ENCODE results near the gene ETV2. TPM values are rescaled to one million over a fixed set of nuclear protein-coding genes. Genes with fewer than 3 reads are reported as not detected.
"Not testable (repeated sequence)": the region's sequence is repeated elsewhere in the genome, so short reads cannot be mapped to it uniquely, and the experiment has no call there.

Gene ETV2, protein sequence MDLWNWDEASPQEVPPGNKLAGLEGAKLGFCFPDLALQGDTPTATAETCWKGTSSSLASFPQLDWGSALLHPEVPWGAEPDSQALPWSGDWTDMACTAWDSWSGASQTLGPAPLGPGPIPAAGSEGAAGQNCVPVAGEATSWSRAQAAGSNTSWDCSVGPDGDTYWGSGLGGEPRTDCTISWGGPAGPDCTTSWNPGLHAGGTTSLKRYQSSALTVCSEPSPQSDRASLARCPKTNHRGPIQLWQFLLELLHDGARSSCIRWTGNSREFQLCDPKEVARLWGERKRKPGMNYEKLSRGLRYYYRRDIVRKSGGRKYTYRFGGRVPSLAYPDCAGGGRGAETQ
- total RNA-seq (ENCODE audit: unreplicated experiment), result 1,894 TPM
- long read RNA-seq, partial matches to known transcripts, result 0 of 1 reads
- long read RNA-seq, other reads (novel, unspliced or antisense), result 0 of 1 reads

DNA sequence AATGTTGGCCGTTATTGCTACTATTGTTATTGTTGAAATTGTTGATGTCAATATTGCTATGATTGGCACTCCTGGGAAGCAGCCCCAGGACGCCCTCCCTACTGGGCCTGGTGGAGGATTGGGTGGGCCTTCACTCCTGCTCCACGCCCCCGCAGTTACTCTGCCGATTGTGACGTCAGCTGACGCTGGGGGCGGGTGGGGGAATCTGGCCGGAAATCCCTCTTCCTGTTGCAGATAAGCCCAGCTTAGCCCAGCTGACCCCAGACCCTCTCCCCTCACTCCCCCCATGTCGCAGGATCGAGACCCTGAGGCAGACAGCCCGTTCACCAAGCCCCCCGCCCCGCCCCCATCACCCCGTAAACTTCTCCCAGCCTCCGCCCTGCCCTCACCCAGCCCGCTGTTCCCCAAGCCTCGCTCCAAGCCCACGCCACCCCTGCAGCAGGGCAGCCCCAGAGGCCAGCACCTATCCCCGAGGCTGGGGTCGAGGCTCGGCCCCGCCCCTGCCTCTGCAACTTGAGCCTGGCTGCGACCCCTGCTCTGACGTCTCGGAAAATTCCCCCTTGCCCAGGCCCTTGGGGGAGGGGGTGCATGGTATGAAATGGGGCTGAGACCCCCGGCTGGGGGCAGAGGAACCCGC, at the start of gene ETV2:
Gene ETV2, plus strand, starts transcription at position 231 of the 637 bp plus-strand sequence. CDS start 716 bp downstream, outside the sequence.
- DNase-seq (ENCODE audit: low spot score), result peak; percentile 68
- Mint-ChIP-seq H3K9me3 (ENCODE audit: unreplicated experiment) (no peaks in the 10 kb centered on the region), H3K36me3 (ENCODE audit: low read depth, unreplicated experiment) (peaks cover 7% of the 10 kb centered on the region), H3K4me3 (ENCODE audit: unreplicated experiment) (peak within 1 kb of the TSS; percentile 89), H3K27me3 (ENCODE audit: unreplicated experiment) (peaks cover 26% of the 10 kb centered on the region), H3K27ac (ENCODE audit: unreplicated experiment) (peak within 1 kb of the TSS; percentile 52), H3K4me1 (ENCODE audit: unreplicated experiment) (peaks cover 17% of the 10 kb centered on the region)
- TF ChIP-seq, protein P1, sequence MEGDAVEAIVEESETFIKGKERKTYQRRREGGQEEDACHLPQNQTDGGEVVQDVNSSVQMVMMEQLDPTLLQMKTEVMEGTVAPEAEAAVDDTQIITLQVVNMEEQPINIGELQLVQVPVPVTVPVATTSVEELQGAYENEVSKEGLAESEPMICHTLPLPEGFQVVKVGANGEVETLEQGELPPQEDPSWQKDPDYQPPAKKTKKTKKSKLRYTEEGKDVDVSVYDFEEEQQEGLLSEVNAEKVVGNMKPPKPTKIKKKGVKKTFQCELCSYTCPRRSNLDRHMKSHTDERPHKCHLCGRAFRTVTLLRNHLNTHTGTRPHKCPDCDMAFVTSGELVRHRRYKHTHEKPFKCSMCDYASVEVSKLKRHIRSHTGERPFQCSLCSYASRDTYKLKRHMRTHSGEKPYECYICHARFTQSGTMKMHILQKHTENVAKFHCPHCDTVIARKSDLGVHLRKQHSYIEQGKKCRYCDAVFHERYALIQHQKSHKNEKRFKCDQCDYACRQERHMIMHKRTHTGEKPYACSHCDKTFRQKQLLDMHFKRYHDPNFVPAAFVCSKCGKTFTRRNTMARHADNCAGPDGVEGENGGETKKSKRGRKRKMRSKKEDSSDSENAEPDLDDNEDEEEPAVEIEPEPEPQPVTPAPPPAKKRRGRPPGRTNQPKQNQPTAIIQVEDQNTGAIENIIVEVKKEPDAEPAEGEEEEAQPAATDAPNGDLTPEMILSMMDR (IDR thresholded peaks at IDR 0.05; ENCODE audit: unreplicated experiment), result no peak

DNA sequence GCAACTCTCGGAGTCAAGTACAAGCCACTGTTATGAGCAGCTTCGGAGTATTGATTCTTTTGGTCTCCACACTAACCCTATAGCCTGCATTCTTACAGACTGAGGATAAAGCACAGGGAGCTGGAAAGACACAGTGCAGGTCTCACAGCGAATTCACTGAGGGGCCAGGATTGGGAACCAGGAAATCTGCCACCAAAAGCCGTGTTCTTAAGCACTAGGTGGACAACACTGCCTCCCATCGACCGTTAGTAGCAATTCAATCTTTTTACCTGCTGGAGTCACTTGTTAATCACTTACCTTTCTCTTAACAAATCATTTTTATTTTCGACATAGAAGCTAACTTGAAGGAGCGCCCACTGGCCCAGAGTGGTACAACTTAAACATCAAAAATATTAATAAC, 49.3 kb upstream of the ETV2 start:
- TF ChIP-seq, protein P1 (IDR thresholded peaks at IDR 0.05; ENCODE audit: unreplicated experiment), result no peak
- peak; percentile 16 for DNase-seq (ENCODE audit: low spot score)
- H3K27ac Mint-ChIP-seq (ENCODE audit: unreplicated experiment), result no peak overlapping the region
- H3K36me3 Mint-ChIP-seq (ENCODE audit: low read depth, unreplicated experiment), result no peaks in the 10 kb centered on the region
- peaks cover 2% of the 10 kb centered on the region for H3K27me3 Mint-ChIP-seq (ENCODE audit: unreplicated experiment)
- no peaks in the 10 kb centered on the region for H3K9me3 Mint-ChIP-seq (ENCODE audit: unreplicated experiment)
- H3K4me3 Mint-ChIP-seq (ENCODE audit: unreplicated experiment), result no peak overlapping the region
- H3K4me1 Mint-ChIP-seq (ENCODE audit: unreplicated experiment), result no peaks in the 10 kb centered on the region

DNA sequence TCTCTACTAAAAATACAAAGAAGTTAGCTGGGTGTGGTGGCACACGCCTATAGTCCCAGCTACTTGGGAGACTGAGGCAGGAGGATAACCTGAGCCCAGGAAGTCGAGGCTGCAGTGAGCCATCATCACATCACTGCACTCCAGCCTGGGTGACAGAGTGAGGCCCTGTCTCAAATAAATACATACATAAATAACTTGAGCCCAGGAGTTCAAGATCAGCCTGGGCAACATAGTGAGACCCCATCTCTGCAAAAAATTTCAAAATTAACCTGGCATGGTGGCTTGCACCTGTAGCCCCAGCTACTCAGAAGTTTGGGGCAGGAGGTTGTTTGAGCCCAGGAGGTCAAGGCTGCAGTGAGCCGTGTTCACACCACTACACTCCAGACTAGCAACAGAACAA, 46.5 kb upstream of the ETV2 start:
- H3K4me3 Mint-ChIP-seq (ENCODE audit: unreplicated experiment); H3K27me3 Mint-ChIP-seq (ENCODE audit: unreplicated experiment); DNase-seq (ENCODE audit: low spot score): not testable (repeated sequence)

DNA sequence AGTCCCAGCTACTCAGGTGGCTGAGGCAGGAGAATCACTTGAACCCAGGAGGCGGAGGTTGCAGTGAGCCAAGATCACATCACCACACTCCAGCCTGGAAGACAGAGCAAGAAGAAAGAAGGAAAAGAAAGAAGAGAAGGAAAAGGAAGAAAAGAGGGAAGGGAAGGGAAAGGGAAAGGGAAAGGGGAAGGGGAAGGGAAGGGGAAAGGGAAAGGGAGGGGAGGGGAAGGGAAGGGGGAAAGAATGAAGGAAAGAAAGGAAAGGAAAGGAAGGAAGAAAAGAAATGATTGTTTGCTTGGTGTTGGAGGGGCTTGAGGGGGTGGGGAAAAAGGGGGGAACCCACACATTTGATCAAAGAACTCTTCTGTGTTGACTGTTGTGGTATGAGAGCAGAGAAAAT, 45.6 kb upstream of the ETV2 start:
- no peaks in the 10 kb centered on the region for H3K36me3 Mint-ChIP-seq (ENCODE audit: low read depth, unreplicated experiment)
- no peak overlapping the region for H3K27ac Mint-ChIP-seq (ENCODE audit: unreplicated experiment)
- H3K9me3 Mint-ChIP-seq (ENCODE audit: unreplicated experiment), result no peaks in the 10 kb centered on the region
- no peak overlapping the region for H3K4me3 Mint-ChIP-seq (ENCODE audit: unreplicated experiment)
- no peaks in the 10 kb centered on the region for H3K4me1 Mint-ChIP-seq (ENCODE audit: unreplicated experiment)
- no peak for DNase-seq (ENCODE audit: low spot score)
- TF ChIP-seq, protein P1 (IDR thresholded peaks at IDR 0.05; ENCODE audit: unreplicated experiment), result no peak
- H3K27me3 Mint-ChIP-seq (ENCODE audit: unreplicated experiment), result no peaks in the 10 kb centered on the region

More for the DNA sequence above, 46.5 kb upstream of the ETV2 start:
- not testable (repeated sequence) for H3K4me1 Mint-ChIP-seq (ENCODE audit: unreplicated experiment); H3K36me3 Mint-ChIP-seq (ENCODE audit: low read depth, unreplicated experiment); H3K27ac Mint-ChIP-seq (ENCODE audit: unreplicated experiment); H3K9me3 Mint-ChIP-seq (ENCODE audit: unreplicated experiment)

DNA sequence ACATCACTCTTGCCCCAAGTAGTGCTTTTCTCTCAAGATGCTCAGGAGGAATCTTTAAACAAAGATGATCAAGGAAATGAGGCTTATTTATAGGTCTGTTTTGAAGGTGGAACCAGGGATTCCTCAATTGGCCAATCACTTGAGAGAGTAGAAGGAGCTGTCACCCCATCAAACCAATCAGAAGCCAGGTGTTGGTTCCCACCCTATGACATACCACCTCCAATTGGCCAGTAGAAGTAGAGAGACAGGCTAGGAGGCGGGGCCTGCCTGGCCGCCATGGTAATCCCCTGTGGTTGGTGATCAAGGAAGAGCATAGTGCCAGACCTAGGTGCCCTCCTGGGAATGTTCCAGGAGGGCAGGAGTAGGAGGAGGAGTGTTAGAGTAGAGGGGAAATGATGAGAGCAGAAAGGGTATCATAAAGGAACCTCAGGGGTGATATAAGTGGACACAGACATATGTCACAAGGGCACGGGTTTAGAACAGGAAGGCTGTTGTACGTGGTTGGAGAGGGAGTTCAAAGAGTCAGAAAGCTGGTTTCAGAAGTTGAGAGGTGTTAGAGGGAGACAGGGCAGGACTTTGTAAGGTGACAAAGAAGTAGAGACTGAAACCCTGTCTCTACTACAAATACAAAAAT, 45.1 kb upstream of the ETV2 start:
- Mint-ChIP-seq H3K27me3 (ENCODE audit: unreplicated experiment) (no peaks in the 10 kb centered on the region), H3K27ac (ENCODE audit: unreplicated experiment) (no peak overlapping the region), H3K36me3 (ENCODE audit: low read depth, unreplicated experiment) (no peaks in the 10 kb centered on the region), H3K4me3 (ENCODE audit: unreplicated experiment) (no peak overlapping the region), H3K9me3 (ENCODE audit: unreplicated experiment) (no peaks in the 10 kb centered on the region), H3K4me1 (ENCODE audit: unreplicated experiment) (no peaks in the 10 kb centered on the region)
- TF ChIP-seq, protein P1 (IDR thresholded peaks at IDR 0.05; ENCODE audit: unreplicated experiment), result no peak
- no peak for DNase-seq (ENCODE audit: low spot score)

Measured in endothelial cell (in vitro differentiated cells).